Measurements from ENCODE around the gene AFF2. TPM values are rescaled to one million over a fixed set of nuclear protein-coding genes. Genes with fewer than 3 reads are reported as not detected.

AFF2 gene
- total RNA-seq, 1 experiment from 2014 or later = not detected

GRCh38 chrX:148567229-148567628 is 66.8 kb downstream of the AFF2 start:
- Histone ChIP-seq H3K4me3 (no peak overlapping the region), H3K27me3 (no peaks in the 10 kb centered on the region), H3K9me3 (no peaks in the 10 kb centered on the region), H3K36me3 (no peaks in the 10 kb centered on the region)
- no peak for DNase-seq

- DNase-seq = no peak
Observed at GRCh38 chrX:148567779-148568178, 67.4 kb downstream of the AFF2 start.

GRCh38 chrX:148568763-148569162 is 68.3 kb downstream of the AFF2 start:
- DNase-seq = no peak
- Histone ChIP-seq H3K36me3 (no peaks in the 10 kb centered on the region), H3K9me3 (no peaks in the 10 kb centered on the region), H3K4me3 (no peak overlapping the region), H3K27me3 (no peaks in the 10 kb centered on the region)

More at GRCh38 chrX:148567779-148568178, 67.4 kb downstream of the AFF2 start:
- Histone ChIP-seq H3K4me3 (no peak overlapping the region), H3K36me3 (no peaks in the 10 kb centered on the region), H3K27me3 (no peaks in the 10 kb centered on the region), H3K9me3 (no peaks in the 10 kb centered on the region)

- no peaks in the 10 kb centered on the region for H3K9me3 ChIP-seq
- no peaks in the 10 kb centered on the region for H3K27me3 ChIP-seq
- no peaks in the 10 kb centered on the region for H3K36me3 ChIP-seq
- H3K4me3 ChIP-seq = no peak overlapping the region
- no peak for DNase-seq
Observed at GRCh38 chrX:148572337-148572736, 71.9 kb downstream of the AFF2 start.

DNA sequence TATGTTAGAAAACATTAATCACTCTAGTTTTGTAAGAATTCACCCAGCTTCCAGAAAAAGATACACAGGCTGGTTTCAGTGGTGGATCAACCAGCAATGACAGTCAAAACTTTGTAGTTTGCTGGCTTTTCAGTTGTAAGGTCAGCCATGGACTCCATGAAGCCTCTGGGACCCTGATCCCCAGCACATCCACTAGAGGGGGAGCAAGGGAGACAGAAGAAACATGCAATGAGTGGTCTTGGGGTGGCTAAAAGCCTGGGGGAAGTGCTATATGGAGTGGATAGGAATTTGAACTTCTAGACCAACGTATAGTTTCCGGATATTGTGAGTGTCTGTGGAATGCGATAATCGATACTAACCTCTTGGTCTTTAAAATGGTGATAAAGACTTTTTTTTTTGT is 72.7 kb downstream of the AFF2 start:
- Histone ChIP-seq H3K9me3 (no peaks in the 10 kb centered on the region), H3K27me3 (no peaks in the 10 kb centered on the region), H3K36me3 (no peaks in the 10 kb centered on the region), H3K4me3 (no peak overlapping the region)
- no peak for DNase-seq

DNA sequence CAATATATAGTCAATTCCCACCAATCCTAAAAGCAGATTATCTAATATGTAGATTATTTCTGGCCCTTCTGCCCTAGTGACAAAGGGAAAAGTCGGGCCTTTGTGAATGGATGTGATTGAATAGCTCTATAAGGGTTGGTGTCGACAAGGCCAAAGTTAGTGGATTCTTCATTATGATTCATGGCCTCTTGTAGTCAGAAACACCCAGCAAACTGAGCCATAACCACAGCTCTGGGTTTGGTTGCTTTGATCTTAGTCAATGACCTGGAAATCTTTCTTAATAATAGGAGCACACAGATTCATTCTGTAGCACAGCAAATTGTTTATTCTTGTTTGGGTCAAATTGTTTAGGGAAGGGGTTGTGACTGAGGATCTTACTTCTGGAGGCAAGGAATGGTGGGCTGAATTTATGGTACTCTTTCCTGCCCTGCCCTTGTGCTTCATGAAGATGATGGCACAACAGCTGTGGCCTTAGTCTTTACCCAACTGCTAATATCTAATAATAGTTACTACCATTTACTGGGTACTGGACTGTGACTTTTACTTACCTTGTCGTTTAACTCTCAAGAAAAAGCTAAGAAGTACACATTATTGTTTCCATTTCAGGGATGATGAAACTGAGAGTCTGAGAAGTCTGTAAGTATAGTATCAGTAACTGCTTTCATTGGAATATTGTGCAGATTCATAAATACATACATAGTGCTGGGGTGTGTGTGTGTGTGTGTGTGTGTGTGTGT is 74.0 kb downstream of the AFF2 start:
- Histone ChIP-seq H3K36me3 (no peaks in the 10 kb centered on the region), H3K9me3 (no peaks in the 10 kb centered on the region), H3K4me3 (no peak overlapping the region), H3K27me3 (no peaks in the 10 kb centered on the region)
- no peak for DNase-seq

- DNase-seq = no peak
- no peaks in the 10 kb centered on the region for H3K27me3 ChIP-seq
- H3K4me3 ChIP-seq = no peak overlapping the region
- no peaks in the 10 kb centered on the region for H3K36me3 ChIP-seq
- H3K9me3 ChIP-seq = no peaks in the 10 kb centered on the region
Observed at GRCh38 chrX:148576396-148576795, 76.0 kb downstream of the AFF2 start.

- Histone ChIP-seq H3K4me3 (no peak overlapping the region), H3K36me3 (no peaks in the 10 kb centered on the region), H3K9me3 (no peaks in the 10 kb centered on the region), H3K27me3 (no peaks in the 10 kb centered on the region)
- DNase-seq = no peak
Observed at GRCh38 chrX:148577741-148578140, 77.3 kb downstream of the AFF2 start.

- H3K27me3 ChIP-seq = no peaks in the 10 kb centered on the region
- peak; percentile 24 for DNase-seq
- H3K9me3 ChIP-seq = no peaks in the 10 kb centered on the region
- no peak overlapping the region for H3K4me3 ChIP-seq
- H3K36me3 ChIP-seq = no peaks in the 10 kb centered on the region
Observed at GRCh38 chrX:148580016-148580415, 79.6 kb downstream of the AFF2 start.

DNA sequence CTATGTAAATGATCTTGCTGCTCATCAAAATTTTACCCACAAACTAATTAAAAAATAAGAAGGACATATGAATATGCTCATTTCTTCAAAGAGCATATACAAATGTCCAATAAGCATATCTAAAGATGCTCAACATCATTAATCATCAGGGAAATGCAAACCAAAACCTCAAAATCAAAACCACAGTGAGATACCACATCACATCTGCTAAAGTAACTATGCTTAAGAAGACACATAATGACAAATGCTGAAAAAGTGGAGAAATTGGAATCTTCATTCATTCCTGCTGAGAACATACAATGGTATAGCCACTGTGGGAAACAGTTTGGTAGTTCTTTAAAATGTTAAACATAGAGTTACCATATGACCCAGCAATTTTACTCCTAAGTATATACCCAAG is 81.9 kb downstream of the AFF2 start:
- DNase-seq = no peak

DNA sequence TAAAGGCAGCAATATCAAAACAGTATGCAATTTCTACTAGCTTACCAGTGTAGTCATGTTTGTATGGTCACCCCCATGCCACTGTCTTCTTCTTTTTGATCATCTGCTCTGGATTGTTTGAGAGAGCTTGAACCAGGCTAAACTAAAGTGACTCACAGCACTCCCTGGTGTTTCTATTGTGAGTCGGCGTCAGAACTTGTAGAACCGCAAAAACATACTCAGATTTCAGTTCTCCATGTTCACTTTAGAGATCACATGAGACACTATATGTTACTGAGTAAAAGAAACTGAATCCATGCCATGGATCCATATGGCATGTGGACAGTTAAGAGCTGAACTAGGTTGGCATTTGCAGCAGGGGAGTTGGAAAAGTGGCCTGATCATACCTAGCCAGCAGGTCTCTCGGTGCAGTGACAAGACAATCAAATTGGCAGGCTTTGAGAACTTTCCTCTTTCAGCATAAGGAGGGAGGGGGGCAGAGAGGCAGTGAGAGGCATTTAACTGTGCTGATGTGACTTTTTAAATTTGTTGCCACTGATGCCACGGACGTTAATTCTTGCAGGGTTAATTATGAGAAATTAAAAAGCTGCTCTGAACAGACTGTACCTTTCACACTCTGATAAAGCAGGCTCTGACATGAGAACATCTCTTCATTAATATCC is 88.4 kb downstream of the AFF2 start:
- Histone ChIP-seq H3K4me3 (no peak overlapping the region), H3K36me3 (no peaks in the 10 kb centered on the region), H3K27me3 (no peaks in the 10 kb centered on the region), H3K9me3 (no peaks in the 10 kb centered on the region)
- DNase-seq = no peak

More for the DNA sequence above, 81.9 kb downstream of the AFF2 start:
- H3K4me3 ChIP-seq = no peak overlapping the region
- H3K27me3 ChIP-seq = no peaks in the 10 kb centered on the region
- no peaks in the 10 kb centered on the region for H3K9me3 ChIP-seq
- H3K36me3 ChIP-seq = no peaks in the 10 kb centered on the region

DNA sequence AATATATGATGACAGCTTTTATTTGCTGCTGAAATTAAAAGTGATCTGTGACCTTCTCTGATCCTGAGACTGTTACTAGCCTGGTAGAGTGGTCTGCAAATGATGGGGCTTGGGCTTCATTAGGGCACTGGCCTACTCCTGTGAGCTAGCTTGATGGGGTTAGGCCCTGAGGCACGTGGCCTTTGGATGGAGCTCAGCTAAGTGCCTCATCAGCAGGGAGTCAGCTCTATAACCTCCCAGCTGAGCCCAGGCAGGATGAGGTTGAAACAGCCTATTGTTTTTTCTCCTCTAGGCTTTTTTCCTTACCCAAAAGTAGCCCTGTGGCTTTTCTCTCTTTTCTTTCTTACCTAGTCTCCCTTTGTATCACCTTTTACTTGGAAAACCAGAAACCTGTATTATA is 92.2 kb downstream of the AFF2 start:
- H3K27me3 ChIP-seq = no peaks in the 10 kb centered on the region
- no peaks in the 10 kb centered on the region for H3K36me3 ChIP-seq
- DNase-seq = no peak
- no peak overlapping the region for H3K4me3 ChIP-seq
- no peaks in the 10 kb centered on the region for H3K9me3 ChIP-seq

- H3K27me3 ChIP-seq = no peaks in the 10 kb centered on the region
- H3K36me3 ChIP-seq = no peaks in the 10 kb centered on the region
Observed at GRCh38 chrX:148593146-148593545, 92.7 kb downstream of the AFF2 start.

DNA sequence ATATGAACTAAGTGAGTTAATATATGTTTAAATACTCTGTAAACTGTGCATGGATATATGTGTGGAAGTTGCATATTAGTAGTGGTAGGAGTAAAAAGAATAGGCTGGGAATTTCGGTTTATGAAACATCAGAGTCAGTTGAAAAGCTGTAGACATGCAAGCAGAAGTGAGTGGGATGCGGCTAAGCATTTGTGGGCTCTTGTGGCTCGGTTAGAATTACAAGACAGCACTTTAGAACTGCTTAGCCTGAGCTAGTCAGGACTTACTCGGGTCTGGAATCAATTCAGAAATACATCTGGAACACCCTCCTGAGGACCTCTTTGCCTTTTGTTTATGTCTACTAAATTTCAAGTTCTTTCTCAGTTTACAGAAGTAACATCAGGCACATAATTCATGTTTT is 93.6 kb downstream of the AFF2 start:
- no peak for DNase-seq
- H3K36me3 ChIP-seq = no peaks in the 10 kb centered on the region
- no peaks in the 10 kb centered on the region for H3K27me3 ChIP-seq
- no peak overlapping the region for H3K4me3 ChIP-seq
- H3K9me3 ChIP-seq = no peaks in the 10 kb centered on the region

More at GRCh38 chrX:148593146-148593545, 92.7 kb downstream of the AFF2 start:
- DNase-seq = no peak
- H3K4me3 ChIP-seq = no peak overlapping the region
- no peaks in the 10 kb centered on the region for H3K9me3 ChIP-seq

- Histone ChIP-seq H3K36me3 (no peaks in the 10 kb centered on the region), H3K9me3 (no peaks in the 10 kb centered on the region), H3K27me3 (no peaks in the 10 kb centered on the region), H3K4me3 (no peak overlapping the region)
- DNase-seq = no peak
Observed at GRCh38 chrX:148599404-148599803, 99.0 kb downstream of the AFF2 start.

GRCh38 chrX:148600131-148600530 is 99.7 kb downstream of the AFF2 start:
- no peak for DNase-seq
- no peaks in the 10 kb centered on the region for H3K9me3 ChIP-seq

DNA sequence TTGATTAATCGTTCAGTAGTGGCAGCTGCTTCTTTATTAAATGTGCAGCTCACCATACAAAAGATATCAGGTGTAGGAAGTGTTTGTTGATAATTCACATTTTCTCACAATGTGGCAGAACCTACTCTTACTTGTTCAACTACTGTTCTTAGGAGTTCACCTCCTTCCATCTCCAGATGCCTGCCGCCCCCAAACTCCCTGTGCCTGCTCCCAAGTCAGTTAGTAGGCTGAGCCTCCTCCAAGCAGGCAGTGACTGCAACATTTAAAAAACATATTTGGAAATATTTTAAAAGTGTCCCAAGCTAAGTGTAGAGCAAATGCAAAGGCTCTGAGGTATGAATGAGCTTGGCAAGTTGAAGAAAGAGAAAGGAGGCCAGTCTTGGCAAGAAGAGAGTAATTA is 100.2 kb downstream of the AFF2 start:
- DNase-seq = no peak
- H3K9me3 ChIP-seq = no peaks in the 10 kb centered on the region
- H3K36me3 ChIP-seq = no peaks in the 10 kb centered on the region
- H3K4me3 ChIP-seq = no peak overlapping the region
- no peaks in the 10 kb centered on the region for H3K27me3 ChIP-seq

More at GRCh38 chrX:148600131-148600530, 99.7 kb downstream of the AFF2 start:
- Histone ChIP-seq H3K36me3 (no peaks in the 10 kb centered on the region), H3K27me3 (no peaks in the 10 kb centered on the region), H3K4me3 (no peak overlapping the region)

DNA sequence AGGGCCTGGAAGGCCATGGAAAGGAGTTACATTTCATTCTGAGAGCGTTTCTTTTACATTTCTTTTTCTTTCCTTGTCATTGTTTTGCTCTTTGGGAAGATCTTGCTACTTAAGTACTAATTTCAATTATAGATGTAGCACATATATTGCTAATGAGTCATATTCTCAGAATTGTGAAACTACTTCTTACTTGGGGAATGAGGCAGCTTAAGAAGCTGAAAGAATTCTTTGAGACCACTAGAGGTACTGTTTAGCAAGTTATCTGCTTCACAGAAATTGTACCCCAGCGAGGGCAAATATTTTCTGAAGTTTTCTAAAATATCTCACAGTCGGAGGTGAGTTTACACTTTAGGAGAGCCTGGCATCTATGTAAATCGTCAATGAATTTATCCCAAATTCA is 100.6 kb downstream of the AFF2 start:
- no peaks in the 10 kb centered on the region for H3K36me3 ChIP-seq
- H3K4me3 ChIP-seq = no peak overlapping the region
- H3K9me3 ChIP-seq = no peaks in the 10 kb centered on the region
- H3K27me3 ChIP-seq = no peaks in the 10 kb centered on the region
- DNase-seq = no peak

Data from MG63 (cell line).